Measurements from ENCODE around the gene ULK4.

ULK4 gene

DNA sequence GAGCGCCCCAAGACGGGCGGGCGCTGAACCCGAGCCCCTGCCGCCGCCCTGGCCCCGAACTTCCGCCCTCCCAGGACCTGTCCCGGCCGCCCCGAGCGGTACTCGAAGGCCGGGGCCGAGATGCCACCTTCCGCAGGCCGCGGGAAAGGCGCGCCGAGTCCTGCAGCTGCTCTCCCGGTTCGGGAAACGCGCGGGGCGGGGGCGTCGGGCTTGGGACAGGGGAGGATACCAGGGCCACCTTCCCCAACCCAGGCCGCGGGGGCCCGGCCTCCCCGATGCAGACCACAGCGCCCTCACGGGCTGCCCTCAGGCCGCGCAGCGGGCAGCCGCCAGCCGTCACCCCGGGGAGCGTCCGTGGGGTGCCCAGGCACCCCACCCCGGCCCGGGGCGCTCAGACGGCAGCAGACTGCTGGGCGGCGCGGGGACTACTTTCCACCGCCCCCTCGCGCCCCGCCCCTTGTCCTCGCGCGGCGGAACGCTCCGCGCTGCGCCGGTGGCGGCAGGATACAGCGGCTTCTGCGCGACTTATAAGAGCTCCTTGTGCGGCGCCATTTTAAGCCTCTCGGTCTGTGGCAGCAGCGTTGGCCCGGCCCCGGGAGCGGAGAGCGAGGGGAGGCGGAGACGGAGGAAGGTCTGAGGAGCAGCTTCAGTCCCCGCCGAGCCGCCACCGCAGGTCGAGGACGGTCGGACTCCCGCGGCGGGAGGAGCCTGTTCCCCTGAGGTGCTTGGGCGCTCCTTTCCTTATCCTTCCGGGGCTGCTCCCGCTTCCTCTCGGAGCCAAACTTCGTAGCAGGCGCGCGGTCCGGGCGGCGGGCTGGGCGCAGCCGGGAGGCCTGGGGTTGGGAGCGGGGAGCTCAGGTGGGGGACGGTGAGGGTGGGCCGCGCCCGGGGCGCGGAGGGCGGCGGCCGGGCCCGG lies 762.7 kb downstream of the ULK4 start, which contains the start of gene CTNNB1 (continued):
- TF ChIP-seq, protein P1, sequence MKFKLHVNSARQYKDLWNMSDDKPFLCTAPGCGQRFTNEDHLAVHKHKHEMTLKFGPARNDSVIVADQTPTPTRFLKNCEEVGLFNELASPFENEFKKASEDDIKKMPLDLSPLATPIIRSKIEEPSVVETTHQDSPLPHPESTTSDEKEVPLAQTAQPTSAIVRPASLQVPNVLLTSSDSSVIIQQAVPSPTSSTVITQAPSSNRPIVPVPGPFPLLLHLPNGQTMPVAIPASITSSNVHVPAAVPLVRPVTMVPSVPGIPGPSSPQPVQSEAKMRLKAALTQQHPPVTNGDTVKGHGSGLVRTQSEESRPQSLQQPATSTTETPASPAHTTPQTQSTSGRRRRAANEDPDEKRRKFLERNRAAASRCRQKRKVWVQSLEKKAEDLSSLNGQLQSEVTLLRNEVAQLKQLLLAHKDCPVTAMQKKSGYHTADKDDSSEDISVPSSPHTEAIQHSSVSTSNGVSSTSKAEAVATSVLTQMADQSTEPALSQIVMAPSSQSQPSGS (tag by site-specific recombination; IDR thresholded peaks at IDR 0.05; ENCODE audit: low read depth), result no peak
- no peak for TF ChIP-seq GLI2 (tag by site-specific recombination; IDR thresholded peaks at IDR 0.05; ENCODE audit: borderline replicate concordance, low read depth)
- TF ChIP-seq ZNF76 (tag by site-specific recombination; IDR thresholded peaks at IDR 0.05; ENCODE audit: borderline replicate concordance, low read depth), result peak; percentile 78
- no peak for TF ChIP-seq ZNF626 (tag by site-specific recombination; IDR thresholded peaks at IDR 0.05)

DNA sequence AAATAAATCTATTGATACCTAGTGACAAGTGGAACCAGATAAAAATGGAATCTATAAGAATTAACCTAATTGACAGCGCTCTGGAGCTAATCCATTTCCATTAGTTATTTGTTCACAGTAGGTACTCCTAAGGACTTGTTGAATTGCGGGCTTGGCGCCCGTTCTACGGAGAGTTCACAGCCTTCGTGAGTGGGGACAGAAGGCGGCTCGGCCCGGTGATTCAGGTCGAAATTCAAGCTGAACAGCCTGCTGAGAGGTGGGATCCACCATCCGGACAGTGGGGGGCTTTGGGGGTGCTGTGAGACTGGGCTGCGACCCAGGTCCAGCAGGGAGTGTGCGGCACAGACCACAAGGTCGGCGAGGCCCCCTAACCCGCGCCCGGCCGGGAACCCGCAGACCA lies 763.4 kb downstream of the ULK4 start:
- H3K27ac ChIP-seq (ENCODE audit: extremely low read depth, low read depth, low read length), result peak overlapping the region; percentile 92; the same call in 1 of the 2 replicates
- H3K4me1 ChIP-seq (ENCODE audit: control insufficient read depth, insufficient read depth, low read length), result peaks cover 5% of the 10 kb centered on the region; the same call in 1 of the 2 replicates
- ChIA-PET POLR2A (interaction anchor here (0.6 to 2.2 kb wide), 13 partner anchors 8 to 522 kb away, joined by 3 to 24 read pairs (median 6); no protein-coding TSS in a partner anchor), CTCF (interaction anchor here (0.5 to 0.7 kb wide), 4 partner anchors 10 to 336 kb away, joined by 3 read pairs; no protein-coding TSS in a partner anchor)
- TF ChIP-seq ZNF792 (tag by site-specific recombination; IDR thresholded peaks at IDR 0.05) (no peak), SCRT2 (tag by site-specific recombination; IDR thresholded peaks at IDR 0.05) (peak; percentile 90), ZNF16 (tag by site-specific recombination; IDR thresholded peaks at IDR 0.05; ENCODE audit: low read depth) (no peak), SCRT1 (tag by site-specific recombination; IDR thresholded peaks at IDR 0.05; ENCODE audit: borderline replicate concordance) (peak; percentile 70), ZNF571 (tag by site-specific recombination; IDR thresholded peaks at IDR 0.05) (no peak), ZNF335 (tag by site-specific recombination; conservative IDR thresholded peaks at IDR 0.05) (peak; percentile 24)
- no peaks in the 10 kb centered on the region for H3K36me3 ChIP-seq (ENCODE audit: control insufficient read depth in 2 of 2, insufficient read depth in 1 of 2, low read length in 2 of 2)
- no peaks in the 10 kb centered on the region for H3K9me3 ChIP-seq (ENCODE audit: control insufficient read depth, insufficient read depth, low read depth, low read length)
- H3K4me3 ChIP-seq (ENCODE audit: low read depth, low read length), result peak overlapping the region; percentile 99

DNA sequence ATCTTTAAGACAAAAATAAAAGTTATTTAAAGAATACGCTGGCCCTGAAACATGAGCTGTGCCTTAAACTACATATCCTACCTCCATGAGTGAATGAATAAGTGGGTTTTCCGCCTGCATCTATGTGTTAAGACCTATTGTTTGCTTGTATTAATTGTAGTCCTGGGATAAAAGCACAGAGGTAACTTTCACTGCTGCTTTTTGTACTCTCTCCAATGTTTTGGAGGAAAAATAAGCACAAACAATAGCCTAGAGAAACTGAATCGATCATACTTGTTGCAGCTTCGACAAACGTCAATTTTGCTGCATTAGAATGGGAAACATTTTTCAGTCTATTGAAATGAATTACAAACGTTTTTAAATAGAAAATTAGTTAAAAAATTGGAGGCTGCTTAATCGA lies 763.9 kb downstream of the ULK4 start:
- H3K36me3 ChIP-seq (ENCODE audit: control insufficient read depth in 2 of 2, insufficient read depth in 1 of 2, low read length in 2 of 2), result no peaks in the 10 kb centered on the region
- no peaks in the 10 kb centered on the region for H3K9me3 ChIP-seq (ENCODE audit: control insufficient read depth, insufficient read depth, low read depth, low read length)
- CTCF ChIA-PET, result interaction anchor here (0.5 to 0.7 kb wide), 4 partner anchors 9 to 336 kb away, joined by 3 read pairs; no protein-coding TSS in a partner anchor
- no peak overlapping the region for H3K4me3 ChIP-seq (ENCODE audit: low read depth, low read length)
- no peak overlapping the region for H3K27ac ChIP-seq (ENCODE audit: extremely low read depth, low read depth, low read length)
- no peaks in the 10 kb centered on the region for H3K4me1 ChIP-seq (ENCODE audit: control insufficient read depth, insufficient read depth, low read length)
- POLR2A ChIA-PET, result interaction anchor here (0.6 to 2.2 kb wide), 2 partner anchors 7 to 523 kb away, joined by 6 to 10 read pairs; no protein-coding TSS in a partner anchor
- TF ChIP-seq ZNF394 (tag by site-specific recombination; IDR thresholded peaks at IDR 0.05; ENCODE audit: borderline replicate concordance) (no peak), ZNF791 (tag by site-specific recombination; IDR thresholded peaks at IDR 0.05) (no peak), ZNF274 (IDR thresholded peaks at IDR 0.05; ENCODE audit: low read length) (no peak), ZNF274 (tag by site-specific recombination; IDR thresholded peaks at IDR 0.05; ENCODE audit: borderline replicate concordance) (no peak), ZNF843 (tag by site-specific recombination; IDR thresholded peaks at IDR 0.05) (no peak), ZNF654 (tag by site-specific recombination; IDR thresholded peaks at IDR 0.05; ENCODE audit: low read depth) (no peak), ZNF830 (tag by site-specific recombination; IDR thresholded peaks at IDR 0.05; ENCODE audit: low read depth) (no peak), HOXC10 (CRISPR knock-in tag; IDR thresholded peaks at IDR 0.05) (no peak)
- TF ChIP-seq, protein P2, sequence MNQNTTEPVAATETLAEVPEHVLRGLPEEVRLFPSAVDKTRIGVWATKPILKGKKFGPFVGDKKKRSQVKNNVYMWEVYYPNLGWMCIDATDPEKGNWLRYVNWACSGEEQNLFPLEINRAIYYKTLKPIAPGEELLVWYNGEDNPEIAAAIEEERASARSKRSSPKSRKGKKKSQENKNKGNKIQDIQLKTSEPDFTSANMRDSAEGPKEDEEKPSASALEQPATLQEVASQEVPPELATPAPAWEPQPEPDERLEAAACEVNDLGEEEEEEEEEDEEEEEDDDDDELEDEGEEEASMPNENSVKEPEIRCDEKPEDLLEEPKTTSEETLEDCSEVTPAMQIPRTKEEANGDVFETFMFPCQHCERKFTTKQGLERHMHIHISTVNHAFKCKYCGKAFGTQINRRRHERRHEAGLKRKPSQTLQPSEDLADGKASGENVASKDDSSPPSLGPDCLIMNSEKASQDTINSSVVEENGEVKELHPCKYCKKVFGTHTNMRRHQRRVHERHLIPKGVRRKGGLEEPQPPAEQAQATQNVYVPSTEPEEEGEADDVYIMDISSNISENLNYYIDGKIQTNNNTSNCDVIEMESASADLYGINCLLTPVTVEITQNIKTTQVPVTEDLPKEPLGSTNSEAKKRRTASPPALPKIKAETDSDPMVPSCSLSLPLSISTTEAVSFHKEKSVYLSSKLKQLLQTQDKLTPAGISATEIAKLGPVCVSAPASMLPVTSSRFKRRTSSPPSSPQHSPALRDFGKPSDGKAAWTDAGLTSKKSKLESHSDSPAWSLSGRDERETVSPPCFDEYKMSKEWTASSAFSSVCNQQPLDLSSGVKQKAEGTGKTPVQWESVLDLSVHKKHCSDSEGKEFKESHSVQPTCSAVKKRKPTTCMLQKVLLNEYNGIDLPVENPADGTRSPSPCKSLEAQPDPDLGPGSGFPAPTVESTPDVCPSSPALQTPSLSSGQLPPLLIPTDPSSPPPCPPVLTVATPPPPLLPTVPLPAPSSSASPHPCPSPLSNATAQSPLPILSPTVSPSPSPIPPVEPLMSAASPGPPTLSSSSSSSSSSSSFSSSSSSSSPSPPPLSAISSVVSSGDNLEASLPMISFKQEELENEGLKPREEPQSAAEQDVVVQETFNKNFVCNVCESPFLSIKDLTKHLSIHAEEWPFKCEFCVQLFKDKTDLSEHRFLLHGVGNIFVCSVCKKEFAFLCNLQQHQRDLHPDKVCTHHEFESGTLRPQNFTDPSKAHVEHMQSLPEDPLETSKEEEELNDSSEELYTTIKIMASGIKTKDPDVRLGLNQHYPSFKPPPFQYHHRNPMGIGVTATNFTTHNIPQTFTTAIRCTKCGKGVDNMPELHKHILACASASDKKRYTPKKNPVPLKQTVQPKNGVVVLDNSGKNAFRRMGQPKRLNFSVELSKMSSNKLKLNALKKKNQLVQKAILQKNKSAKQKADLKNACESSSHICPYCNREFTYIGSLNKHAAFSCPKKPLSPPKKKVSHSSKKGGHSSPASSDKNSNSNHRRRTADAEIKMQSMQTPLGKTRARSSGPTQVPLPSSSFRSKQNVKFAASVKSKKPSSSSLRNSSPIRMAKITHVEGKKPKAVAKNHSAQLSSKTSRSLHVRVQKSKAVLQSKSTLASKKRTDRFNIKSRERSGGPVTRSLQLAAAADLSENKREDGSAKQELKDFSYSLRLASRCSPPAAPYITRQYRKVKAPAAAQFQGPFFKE (tag by site-specific recombination; IDR thresholded peaks at IDR 0.05; ENCODE audit: borderline replicate concordance), result no peak
- TF ChIP-seq, protein P3, sequence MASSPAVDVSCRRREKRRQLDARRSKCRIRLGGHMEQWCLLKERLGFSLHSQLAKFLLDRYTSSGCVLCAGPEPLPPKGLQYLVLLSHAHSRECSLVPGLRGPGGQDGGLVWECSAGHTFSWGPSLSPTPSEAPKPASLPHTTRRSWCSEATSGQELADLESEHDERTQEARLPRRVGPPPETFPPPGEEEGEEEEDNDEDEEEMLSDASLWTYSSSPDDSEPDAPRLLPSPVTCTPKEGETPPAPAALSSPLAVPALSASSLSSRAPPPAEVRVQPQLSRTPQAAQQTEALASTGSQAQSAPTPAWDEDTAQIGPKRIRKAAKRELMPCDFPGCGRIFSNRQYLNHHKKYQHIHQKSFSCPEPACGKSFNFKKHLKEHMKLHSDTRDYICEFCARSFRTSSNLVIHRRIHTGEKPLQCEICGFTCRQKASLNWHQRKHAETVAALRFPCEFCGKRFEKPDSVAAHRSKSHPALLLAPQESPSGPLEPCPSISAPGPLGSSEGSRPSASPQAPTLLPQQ (tag by site-specific recombination; IDR thresholded peaks at IDR 0.05), result no peak
